Fibroblast of mammary gland (primary cell): ENCODE data around the gene ENDOV.

Source experiments
- DNase-seq: peaks from one replicate; pipeline ENCODE4 v3.0.0-alpha.2; 2010; ENCODE audit warnings: low read depth
- H3K4me3 ChIP-seq: 2 replicates; pipeline ENCODE4 v1.5.1; 2011; ENCODE audit warnings: low read depth, mild to moderate bottlenecking, low read length, moderate library complexity; ENCODE audit not compliant: control insufficient read depth
- TF ChIP-seq, protein P1 (sequence below): conservative IDR thresholded peaks from 2 replicates; pipeline ENCODE4 v1.5.1; 2011; ENCODE audit warnings: low read depth, low read length, inconsistent platforms; ENCODE audit not compliant: control insufficient read depth, insufficient read depth

ENDOV gene

DNA sequence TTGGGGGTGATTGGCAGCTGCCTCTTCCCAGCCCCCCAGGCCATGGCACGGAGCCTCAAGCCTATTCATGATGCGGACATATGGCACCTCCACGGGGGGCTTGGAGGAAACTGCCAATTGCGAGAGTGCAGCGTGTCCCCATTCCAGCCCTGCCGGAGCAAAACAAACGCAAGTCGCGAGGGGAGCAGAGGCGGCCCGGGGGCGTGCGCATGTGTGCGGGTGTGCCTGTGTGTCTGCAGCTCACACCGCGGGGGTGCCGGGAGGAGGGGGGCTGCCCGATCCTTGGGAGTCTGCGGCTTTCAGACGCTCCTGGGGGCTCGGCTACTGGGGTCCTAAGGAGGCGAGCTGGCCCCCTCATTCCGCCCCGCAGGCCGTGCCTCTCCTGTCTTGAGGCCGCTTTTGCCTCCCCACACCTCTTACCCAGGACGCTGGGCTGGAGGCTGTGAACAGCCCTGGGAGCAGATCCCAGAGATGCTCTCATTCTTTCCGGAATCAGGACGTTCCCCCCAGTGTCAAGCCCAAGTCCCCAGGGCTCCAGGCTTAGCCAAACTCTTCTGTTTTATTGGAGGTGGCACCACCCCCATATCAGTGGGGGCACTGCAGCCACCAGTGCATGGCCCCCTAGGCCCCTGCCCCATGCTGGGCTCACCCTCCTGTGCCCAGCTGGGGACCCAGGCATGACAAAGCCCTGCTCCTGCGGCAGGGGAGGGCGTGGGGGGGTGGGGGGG lies 29.1 kb downstream of the ENDOV start:
- no peak overlapping the region for H3K4me3 ChIP-seq
- DNase-seq: no peak
- TF ChIP-seq, protein P1, sequence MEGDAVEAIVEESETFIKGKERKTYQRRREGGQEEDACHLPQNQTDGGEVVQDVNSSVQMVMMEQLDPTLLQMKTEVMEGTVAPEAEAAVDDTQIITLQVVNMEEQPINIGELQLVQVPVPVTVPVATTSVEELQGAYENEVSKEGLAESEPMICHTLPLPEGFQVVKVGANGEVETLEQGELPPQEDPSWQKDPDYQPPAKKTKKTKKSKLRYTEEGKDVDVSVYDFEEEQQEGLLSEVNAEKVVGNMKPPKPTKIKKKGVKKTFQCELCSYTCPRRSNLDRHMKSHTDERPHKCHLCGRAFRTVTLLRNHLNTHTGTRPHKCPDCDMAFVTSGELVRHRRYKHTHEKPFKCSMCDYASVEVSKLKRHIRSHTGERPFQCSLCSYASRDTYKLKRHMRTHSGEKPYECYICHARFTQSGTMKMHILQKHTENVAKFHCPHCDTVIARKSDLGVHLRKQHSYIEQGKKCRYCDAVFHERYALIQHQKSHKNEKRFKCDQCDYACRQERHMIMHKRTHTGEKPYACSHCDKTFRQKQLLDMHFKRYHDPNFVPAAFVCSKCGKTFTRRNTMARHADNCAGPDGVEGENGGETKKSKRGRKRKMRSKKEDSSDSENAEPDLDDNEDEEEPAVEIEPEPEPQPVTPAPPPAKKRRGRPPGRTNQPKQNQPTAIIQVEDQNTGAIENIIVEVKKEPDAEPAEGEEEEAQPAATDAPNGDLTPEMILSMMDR: no peak

DNA sequence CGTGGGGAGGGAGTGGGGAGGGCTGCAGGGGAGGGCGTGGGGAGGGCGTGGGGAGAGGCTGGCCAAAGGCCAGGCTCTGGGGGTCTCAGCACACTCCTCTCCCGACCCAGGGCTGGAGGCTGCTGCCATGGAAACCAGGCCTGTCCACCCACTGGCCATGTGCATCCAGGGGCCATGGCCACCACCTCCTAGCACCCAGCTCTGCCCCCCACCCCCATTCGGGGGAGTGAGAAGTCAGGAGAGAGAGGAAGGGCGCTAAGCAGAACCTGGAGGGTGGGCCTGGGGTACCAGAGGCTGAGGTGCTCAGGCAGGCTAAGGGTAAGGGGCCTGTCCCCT lies 29.6 kb downstream of the ENDOV start:
- DNase-seq: no peak
- H3K4me3 ChIP-seq: no peak overlapping the region
- TF ChIP-seq, protein P1: no peak

DNA sequence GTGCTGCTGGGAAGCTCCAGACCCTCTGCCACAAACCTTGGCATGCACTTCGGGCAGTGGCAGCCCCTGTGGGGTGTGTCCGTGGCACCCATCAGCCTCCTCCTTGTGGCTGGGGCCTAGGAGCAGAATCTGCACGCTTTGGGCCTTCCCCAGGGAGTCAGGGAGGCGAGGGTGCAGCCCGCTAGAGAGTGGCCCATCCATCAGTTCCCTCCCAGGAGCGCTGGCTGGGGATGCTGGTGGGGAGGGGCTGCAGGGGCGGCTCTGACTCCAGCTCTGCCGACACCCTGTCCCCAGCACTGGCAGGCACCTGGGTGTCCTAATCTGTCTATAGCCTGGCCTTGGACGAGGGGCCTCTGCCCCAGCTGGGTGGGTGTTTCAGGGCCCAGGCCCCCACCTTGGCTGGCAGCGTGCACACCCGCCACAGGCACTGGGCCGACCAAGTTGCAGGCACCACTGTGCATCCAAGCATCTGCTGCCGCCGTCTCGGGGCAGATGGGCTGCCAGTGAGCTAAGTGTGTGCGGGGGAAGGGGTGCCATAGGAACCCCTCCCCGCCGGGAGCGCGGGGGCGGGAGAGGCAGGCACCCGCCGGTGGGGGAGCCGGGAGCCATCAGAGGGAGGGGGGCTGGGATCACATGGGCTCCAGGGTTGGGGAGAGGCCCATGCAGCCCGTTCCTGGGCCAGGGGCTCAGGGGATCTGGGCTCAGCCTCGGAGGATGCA lies 30.2 kb downstream of the ENDOV start:
- TF ChIP-seq, protein P1: no peak
- no peak overlapping the region for H3K4me3 ChIP-seq
- DNase-seq: no peak

DNA sequence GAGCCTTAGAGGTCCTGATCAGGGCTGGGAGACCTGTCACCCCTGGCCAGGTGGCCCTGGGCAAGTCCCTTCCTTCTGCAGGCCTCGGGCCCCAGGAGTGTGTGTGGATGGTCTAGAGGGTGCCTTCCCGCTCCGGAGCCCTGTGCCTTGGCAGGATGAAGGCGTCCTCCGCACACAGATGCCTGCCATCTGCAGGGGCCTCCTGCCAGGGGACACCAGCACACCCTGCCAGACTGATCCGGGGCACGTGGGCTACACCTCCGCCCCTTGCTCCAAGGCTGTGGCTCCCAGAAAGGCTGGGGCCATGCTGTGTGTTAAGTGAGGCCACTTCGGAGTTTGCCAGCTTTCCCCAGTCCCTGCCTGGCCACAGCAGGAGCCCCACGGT lies 30.8 kb downstream of the ENDOV start:
- TF ChIP-seq, protein P1: no peak
- DNase-seq: no peak
- no peak overlapping the region for H3K4me3 ChIP-seq

DNA sequence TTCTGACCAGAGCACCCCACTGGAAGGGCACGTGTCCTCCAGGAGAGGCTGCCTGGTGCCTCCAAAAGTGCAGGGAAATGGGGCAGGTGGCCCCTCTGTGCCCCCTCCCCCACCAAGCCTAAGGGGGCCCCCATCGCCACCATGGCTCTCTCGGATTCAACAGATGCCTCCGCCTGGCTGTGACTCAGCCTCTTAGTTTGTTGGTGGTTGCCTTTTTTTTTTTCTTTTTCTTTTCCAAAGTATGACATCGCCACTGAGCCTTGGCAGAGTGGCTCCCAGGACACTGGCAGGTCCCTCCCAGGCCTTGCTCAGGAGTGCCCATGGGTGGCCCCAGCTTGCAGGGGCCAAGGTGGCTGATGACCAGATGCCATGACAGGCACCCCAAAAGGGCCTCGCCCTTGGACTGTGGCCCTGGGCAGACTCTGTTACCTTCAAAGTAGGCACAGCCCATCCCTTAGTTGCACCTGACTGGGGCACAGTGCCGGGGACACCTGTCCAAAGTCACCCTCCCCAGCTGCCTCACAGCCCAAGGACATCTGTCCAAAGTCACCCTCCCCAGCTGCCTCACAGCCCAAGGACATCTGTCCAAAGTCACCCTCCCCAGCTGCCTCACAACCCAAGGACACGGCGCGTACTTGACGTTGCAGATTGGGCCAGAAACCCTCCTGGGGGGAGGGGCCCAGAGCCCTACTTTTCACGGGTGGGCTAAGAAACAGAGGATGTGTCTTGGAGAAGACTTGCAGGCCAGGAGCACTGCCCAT lies 31.9 kb downstream of the ENDOV start:
- TF ChIP-seq, protein P1: no peak
- no peak overlapping the region for H3K4me3 ChIP-seq
- DNase-seq: peak; percentile 21

DNA sequence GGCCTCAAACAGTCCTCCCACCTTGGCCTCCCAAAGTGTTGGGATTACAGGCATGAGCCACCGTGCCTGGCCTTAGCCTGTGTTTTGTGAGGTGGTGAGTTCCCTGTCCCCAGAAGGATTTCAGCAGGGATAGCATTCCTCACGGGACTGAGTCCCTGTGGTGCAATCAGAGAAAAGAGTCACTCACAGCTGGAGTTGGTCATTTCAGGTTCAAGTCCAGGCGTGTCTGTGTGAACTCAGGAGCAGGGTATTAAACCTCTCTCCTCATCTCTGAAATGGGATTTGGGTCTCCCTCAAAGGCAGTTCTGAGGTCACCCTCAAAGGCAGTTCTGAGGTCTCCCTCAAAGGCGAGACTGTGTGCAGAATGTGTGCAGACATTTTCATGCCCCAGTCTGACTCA lies 32.8 kb downstream of the ENDOV start:
- no peak overlapping the region for H3K4me3 ChIP-seq
- no peak for DNase-seq
- TF ChIP-seq, protein P1: no peak
